HEK293T (cell line): ENCODE results near the gene CD247.

ENCODE experiments used
- BHLHE40 ChIP-seq: fragments of 450-650 bp; IDR thresholded peaks from 2 replicates; pipeline ENCODE4 v1.6.1; 2016; ENCODE audit warnings: mild to moderate bottlenecking, moderate library complexity, borderline replicate concordance
- CTBP1 ChIP-seq: fragments of 450-650 bp; IDR thresholded peaks from 2 replicates; pipeline ENCODE4 v1.6.1; 2016; ENCODE audit warnings: borderline replicate concordance
- ELF4 ChIP-seq: fragments of 450-650 bp; IDR thresholded peaks from 2 replicates; pipeline ENCODE4 v1.6.1; 2017; ENCODE audit warnings: antibody characterized with exemption
- FOXA1 ChIP-seq: fragments of 450-650 bp; IDR thresholded peaks from 2 replicates; pipeline ENCODE4 v1.6.1; 2016; ENCODE audit warnings: mild to moderate bottlenecking
- FOXK2 ChIP-seq: fragments of 450-650 bp; IDR thresholded peaks from 2 replicates; pipeline ENCODE4 v1.6.1; 2016; ENCODE audit warnings: mild to moderate bottlenecking
- FOXM1 ChIP-seq: fragments of 450-650 bp; IDR thresholded peaks from 2 replicates; pipeline ENCODE4 v1.6.1; 2017; ENCODE audit warnings: mild to moderate bottlenecking, borderline replicate concordance
- NFRKB ChIP-seq: fragments of 450-650 bp; IDR thresholded peaks from 2 replicates; pipeline ENCODE4 v1.6.1; 2016; ENCODE audit warnings: mild to moderate bottlenecking, moderate library complexity
- SP1 ChIP-seq: fragments of 450-650 bp; IDR thresholded peaks from 2 replicates; pipeline ENCODE4 v1.6.1; 2017
- SUZ12 ChIP-seq: fragments of 450-650 bp; IDR thresholded peaks from 2 replicates; pipeline ENCODE4 v1.6.1; 2016; ENCODE audit warnings: mild to moderate bottlenecking
- TARDBP ChIP-seq: fragments of 450-650 bp; IDR thresholded peaks from 2 replicates; pipeline ENCODE4 v1.6.1; 2016
- ZNF384 ChIP-seq: fragments of 450-650 bp; IDR thresholded peaks from 2 replicates; pipeline ENCODE4 v1.6.1; 2016
- TF ChIP-seq, protein P1 (sequence below): fragments of 450-650 bp; IDR thresholded peaks from 2 replicates; pipeline ENCODE4 v1.6.1; 2016

DNA sequence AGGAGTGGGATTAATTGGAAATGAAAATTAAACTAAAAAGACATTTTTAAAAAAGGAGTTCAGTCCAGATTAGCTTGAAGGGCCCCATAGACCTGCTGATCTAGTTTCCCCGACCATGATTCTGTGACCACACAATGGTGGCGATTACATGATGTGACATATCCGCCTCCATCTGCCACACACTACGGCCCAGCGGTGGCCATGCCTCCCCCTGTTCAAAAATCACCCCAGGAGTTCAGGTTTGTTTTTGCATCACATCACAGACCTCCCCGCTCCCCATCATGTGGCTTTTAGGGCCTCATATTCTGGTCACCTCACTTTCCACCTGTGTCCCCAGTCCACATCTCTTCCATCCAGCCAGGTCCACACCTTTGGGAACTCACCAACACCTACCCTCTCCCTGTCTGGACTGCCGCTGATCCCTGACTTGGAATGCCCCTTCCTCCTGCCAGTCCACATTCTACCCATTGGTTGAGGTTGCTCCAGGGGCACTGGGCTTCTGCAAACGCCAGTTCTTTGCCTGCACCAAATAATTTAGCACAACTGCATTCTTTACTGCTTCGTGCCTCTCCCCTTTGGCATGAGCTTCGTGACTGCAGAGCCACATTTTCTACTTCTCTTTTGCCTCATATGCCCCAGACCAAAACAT, 38.9 kb downstream of the CD247 start:
- TF ChIP-seq SUZ12 (no peak), FOXK2 (no peak), SP1 (no peak), ZNF384 (no peak), BHLHE40 (no peak), FOXA1 (no peak), NFRKB (no peak), CTBP1 (no peak), TARDBP (no peak), FOXM1 (no peak), ELF4 (no peak)
- TF ChIP-seq, protein P1, sequence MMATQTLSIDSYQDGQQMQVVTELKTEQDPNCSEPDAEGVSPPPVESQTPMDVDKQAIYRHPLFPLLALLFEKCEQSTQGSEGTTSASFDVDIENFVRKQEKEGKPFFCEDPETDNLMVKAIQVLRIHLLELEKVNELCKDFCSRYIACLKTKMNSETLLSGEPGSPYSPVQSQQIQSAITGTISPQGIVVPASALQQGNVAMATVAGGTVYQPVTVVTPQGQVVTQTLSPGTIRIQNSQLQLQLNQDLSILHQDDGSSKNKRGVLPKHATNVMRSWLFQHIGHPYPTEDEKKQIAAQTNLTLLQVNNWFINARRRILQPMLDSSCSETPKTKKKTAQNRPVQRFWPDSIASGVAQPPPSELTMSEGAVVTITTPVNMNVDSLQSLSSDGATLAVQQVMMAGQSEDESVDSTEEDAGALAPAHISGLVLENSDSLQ: no peak
